Gastrocnemius medialis (tissue), 4 donors: ENCODE measurements around the gene LRRC3. TPM values are rescaled to one million over a fixed set of nuclear protein-coding genes. Genes with fewer than 3 reads are reported as not detected.

Experiments
- ATAC-seq, 2 donors: fragments of 150-250 bp; one replicate each; pipeline ENCODE4 v1.9.1; 2016
- DNase-seq, 2 donors: peaks; one replicate each; pipeline ENCODE4 v3.0.0-alpha.2; 2019
- H3K27ac ChIP-seq, 4 donors: fragments of 200-600 bp; sonication (generic); 1 replicate in 1 of 4; 2 replicates in 3 of 4; pipeline ENCODE4 v1.5.1; 2016 to 2018; ENCODE audit warnings: mild to moderate bottlenecking in 2 of 4, moderate library complexity in 1 of 4
- H3K27me3 ChIP-seq, 3 donors: fragments of 200-600 bp; sonication (generic) in 2 of 3; 1 replicate in 1 of 3; 2 replicates in 2 of 3; pipeline versions ENCODE4 v1.5.1 to v1.6.0; 2016 to 2019; ENCODE audit warnings: mild to moderate bottlenecking in 1 of 3, moderate library complexity in 1 of 3
- H3K36me3 ChIP-seq, 2 donors: fragments of 200-600 bp; sonication (generic) in 1 of 2; one replicate each; pipeline ENCODE4 v1.5.1; 2017 to 2018
- H3K4me1 ChIP-seq, 2 donors: fragments of 200-600 bp; sonication (generic) in 1 of 2; one replicate each; pipeline ENCODE4 v1.5.1; 2016 to 2017; ENCODE audit warnings: mild to moderate bottlenecking in 2 of 2
- H3K4me3 ChIP-seq, 4 donors: fragments of 200-600 bp; sonication (generic) in 3 of 4; 1 replicate in 1 of 4; 2 replicates in 3 of 4; pipeline ENCODE4 v1.5.1; 2016 to 2019; ENCODE audit warnings: mild to moderate bottlenecking in 2 of 4
- H3K9me3 ChIP-seq, 3 donors: fragments of 200-600 bp; sonication (generic) in 2 of 3; 1 replicate in 1 of 3; 2 replicates in 2 of 3; pipeline ENCODE4 v1.5.1; 2016 to 2019
- POLR2A ChIP-seq, 2 donors: fragments of 450-650 bp; IDR thresholded peaks; one replicate each; pipeline ENCODE4 v1.6.1; 2017; ENCODE audit warnings: antibody characterized with exemption in 2 of 2, mild to moderate bottlenecking in 2 of 2, moderate library complexity in 2 of 2
- in situ Hi-C, 4 donors: fragments of 200-750 bp; cut with MboI; loops; one replicate each; pipeline versions ENCODE4 v1.15.0 to v1.8.0; 2017; ENCODE audit warnings: low sequenced_read_pairs in 4 of 4
- intact Hi-C: fragments of 100-400 bp; cut with DNase I; formaldehyde crosslinking; loops from one replicate; pipeline ENCODE4 v1.15.1; 2023; ENCODE audit warnings: low total_unique reads
- total RNA-seq, 4 donors: library from RNA; depleted of rRNA; stranded (reverse); fragments of >200 nt; gene quantifications; one replicate each; pipeline versions ENCODE4 v1.1.0 to v1.2.3, GENCODE V29; 2016
- TF ChIP-seq, protein P1 (sequence below), 5 experiments: fragments of 450-650 bp in 3 of 5; fragments of 200-600 bp in 2 of 5; sonication (generic) in 2 of 5; IDR thresholded peaks in 4 of 5; conservative IDR thresholded peaks in 1 of 5; 1 replicate in 4 of 5; 2 replicates in 1 of 5; pipeline ENCODE4 v1.5.1; 2016 to 2019; ENCODE audit warnings: antibody characterized with exemption in 5 of 5, mild to moderate bottlenecking in 3 of 5, moderate library complexity in 3 of 5

Gene LRRC3
- total RNA-seq, 4 donors from 2014 or later = 0.36 to 0.70 (median 0.55) TPM

DNA sequence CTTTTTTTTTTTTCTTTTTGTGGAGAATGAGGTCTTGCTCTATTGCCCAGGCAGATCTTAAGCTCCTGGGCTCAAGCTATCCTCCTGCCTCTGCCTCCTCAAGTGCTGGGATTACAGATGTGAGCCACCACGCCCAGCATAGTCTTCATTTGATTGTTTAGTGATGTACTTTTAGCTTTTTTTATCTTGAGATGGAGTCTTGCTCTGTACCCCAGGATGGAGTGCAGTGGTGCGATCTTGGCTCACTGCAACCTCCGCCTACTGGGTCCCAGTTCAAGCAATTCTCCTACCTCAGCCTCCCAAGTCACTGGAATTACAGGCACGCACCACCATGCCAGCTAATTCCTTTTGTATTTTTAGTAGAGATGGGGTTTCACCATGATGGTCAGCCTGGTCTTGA is 24.0 kb upstream of the LRRC3 start:
- peaks cover 2 to 8% (median 5%) of the 10 kb centered on the region in 3 donors for H3K27me3 ChIP-seq
- H3K4me3 ChIP-seq = no peak overlapping the region
- DNase-seq = peak in 1 of 2 donors; percentile 0
- TF ChIP-seq, protein P1, sequence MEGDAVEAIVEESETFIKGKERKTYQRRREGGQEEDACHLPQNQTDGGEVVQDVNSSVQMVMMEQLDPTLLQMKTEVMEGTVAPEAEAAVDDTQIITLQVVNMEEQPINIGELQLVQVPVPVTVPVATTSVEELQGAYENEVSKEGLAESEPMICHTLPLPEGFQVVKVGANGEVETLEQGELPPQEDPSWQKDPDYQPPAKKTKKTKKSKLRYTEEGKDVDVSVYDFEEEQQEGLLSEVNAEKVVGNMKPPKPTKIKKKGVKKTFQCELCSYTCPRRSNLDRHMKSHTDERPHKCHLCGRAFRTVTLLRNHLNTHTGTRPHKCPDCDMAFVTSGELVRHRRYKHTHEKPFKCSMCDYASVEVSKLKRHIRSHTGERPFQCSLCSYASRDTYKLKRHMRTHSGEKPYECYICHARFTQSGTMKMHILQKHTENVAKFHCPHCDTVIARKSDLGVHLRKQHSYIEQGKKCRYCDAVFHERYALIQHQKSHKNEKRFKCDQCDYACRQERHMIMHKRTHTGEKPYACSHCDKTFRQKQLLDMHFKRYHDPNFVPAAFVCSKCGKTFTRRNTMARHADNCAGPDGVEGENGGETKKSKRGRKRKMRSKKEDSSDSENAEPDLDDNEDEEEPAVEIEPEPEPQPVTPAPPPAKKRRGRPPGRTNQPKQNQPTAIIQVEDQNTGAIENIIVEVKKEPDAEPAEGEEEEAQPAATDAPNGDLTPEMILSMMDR (IDR thresholded peaks at IDR 0.05 in 4 of 5, conservative IDR thresholded peaks at IDR 0.05 in 1 of 5) = no peak
- no peak for TF ChIP-seq POLR2A (IDR thresholded peaks at IDR 0.05)
- intact Hi-C loops = no loop called here
- in situ Hi-C loops = no loop called here
- H3K27ac ChIP-seq = no peak overlapping the region
- no peaks in the 10 kb centered on the region for H3K4me1 ChIP-seq
- no peaks in the 10 kb centered on the region for H3K9me3 ChIP-seq
- no peaks in the 10 kb centered on the region for H3K36me3 ChIP-seq
- ATAC-seq = no peak

DNA sequence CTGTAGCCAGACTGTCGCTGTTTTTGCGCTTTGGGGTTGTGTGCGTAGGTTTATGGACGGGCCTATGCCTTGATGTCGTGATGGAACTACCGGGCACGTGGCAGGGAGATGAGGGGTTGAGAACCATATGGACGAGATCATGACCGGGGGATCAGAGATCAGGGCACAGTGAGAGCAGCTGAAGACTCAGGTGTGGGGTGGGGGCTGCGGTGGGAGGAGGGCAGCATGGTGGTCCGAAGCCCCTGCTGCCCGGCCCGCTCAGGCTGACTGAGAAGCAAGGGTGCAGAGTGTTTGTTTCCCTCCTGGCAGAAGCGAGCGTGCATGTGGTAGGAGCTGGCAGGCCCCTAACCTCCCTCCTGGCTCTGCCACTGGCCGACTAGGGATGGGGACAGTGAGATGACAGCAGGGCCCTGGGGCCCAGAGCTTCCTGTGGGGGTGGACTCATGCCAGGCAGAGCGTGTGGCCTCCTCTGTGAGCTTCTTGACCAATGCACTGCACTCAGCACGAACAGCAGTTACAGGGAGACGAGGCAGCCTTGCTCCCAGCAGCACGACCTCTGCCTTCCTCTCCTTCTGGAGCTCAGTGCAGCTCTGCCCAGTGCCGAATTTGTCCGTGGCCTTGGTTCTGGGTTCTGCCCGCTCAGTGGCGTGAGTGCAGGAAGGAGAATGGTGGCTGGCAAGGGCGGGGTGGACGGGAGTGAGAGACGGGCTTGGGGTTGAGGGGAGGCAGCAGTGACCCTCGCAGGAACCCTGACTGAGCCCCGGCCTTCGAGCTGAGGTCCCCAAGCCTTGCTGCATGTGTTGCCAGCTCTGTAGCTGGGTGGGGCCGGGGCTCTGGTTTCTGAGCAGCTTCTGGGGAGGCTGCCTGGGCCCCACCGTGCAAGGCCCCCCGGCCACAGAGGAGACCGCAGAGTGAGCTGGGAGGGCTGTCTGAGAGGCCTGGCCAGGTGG is 22.2 kb upstream of the LRRC3 start:
- H3K4me1 ChIP-seq = no peaks in the 10 kb centered on the region
- H3K36me3 ChIP-seq = no peaks in the 10 kb centered on the region
- no peak for ATAC-seq
- H3K9me3 ChIP-seq = no peaks in the 10 kb centered on the region
- peak in 1 of 2 donors; percentile 1 for DNase-seq
- H3K27me3 ChIP-seq = peaks cover 0 to 9% (median 0%) of the 10 kb centered on the region in 3 donors
- H3K27ac ChIP-seq = no peak overlapping the region
- intact Hi-C loops (no loop called here), in situ Hi-C loops (no loop called here)
- no peak overlapping the region for H3K4me3 ChIP-seq
- TF ChIP-seq, protein P1 (IDR thresholded peaks at IDR 0.05 in 4 of 5, conservative IDR thresholded peaks at IDR 0.05 in 1 of 5) = no peak
- TF ChIP-seq POLR2A (IDR thresholded peaks at IDR 0.05) = no peak

DNA sequence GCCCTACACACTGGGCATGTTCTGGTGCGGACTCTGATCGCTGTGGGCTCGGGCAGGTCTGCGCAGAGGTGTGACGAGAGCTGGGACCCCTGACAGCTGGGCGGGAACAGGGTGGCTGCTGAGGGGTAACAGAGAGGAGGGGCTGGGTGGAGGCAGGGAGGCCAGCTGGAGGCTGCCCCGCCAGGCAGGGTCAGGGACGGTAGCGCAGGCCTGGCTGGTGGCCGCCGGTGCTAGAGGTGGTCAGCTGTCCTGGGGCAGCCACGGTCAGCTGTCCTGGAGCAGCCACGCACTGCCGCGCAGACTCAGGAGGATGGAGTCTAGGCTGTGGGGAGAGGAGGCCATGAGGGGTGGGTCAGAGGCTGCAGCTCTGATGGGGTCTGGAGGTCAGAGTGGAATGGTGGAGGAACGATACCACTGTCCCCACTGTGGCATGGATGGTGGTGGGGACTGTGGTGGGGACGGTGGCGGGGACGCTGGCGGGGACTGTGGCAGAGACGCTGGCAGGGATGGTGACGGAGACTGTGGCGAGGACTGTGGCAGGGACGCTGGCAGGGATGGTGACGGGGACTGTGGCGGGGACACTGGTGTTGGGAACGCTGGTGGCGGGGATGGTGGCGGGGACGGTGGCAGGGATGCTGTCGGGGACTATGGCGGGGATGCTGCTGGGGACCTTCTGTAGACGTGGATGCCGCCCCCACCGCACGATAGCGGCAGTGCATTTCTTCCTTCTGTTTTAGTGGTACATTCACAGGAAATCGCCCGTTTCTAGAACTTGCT is 21.3 kb upstream of the LRRC3 start:
- in situ Hi-C loops = no loop called here
- no peak for ATAC-seq
- H3K36me3 ChIP-seq = no peaks in the 10 kb centered on the region
- intact Hi-C loops = no loop called here
- H3K9me3 ChIP-seq = no peaks in the 10 kb centered on the region
- H3K4me3 ChIP-seq = no peak overlapping the region
- no peak overlapping the region for H3K27ac ChIP-seq
- H3K27me3 ChIP-seq = peaks cover 1 to 18% (median 5%) of the 10 kb centered on the region in 3 donors
- TF ChIP-seq, protein P1 (IDR thresholded peaks at IDR 0.05 in 4 of 5, conservative IDR thresholded peaks at IDR 0.05 in 1 of 5) = no peak
- TF ChIP-seq POLR2A (IDR thresholded peaks at IDR 0.05) = no peak
- no peaks in the 10 kb centered on the region for H3K4me1 ChIP-seq
- DNase-seq = peak in 1 of 2 donors; percentile 0

DNA sequence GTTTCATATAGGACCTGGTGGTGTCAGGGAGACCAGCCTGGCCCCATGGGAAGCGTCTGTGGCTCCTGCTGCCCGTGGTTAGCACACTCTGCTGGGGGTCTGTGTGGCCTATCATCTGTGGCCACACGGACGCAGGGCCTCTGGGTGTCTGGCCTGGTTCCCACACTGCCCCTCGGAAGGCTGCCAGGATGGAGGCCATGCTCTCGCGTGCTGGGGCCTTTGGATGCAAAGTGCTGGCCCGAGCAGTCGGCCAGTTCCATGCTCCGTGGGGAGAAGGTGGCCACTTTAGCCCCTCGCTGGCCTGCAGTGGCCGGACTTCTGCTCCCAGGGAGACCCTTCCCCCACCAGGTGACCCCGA is 20.8 kb upstream of the LRRC3 start:
- Histone ChIP-seq H3K36me3 (no peaks in the 10 kb centered on the region), H3K9me3 (no peaks in the 10 kb centered on the region), H3K4me3 (no peak overlapping the region), H3K4me1 (no peaks in the 10 kb centered on the region), H3K27ac (no peak overlapping the region), H3K27me3 (peaks cover 3 to 18% (median 10%) of the 10 kb centered on the region in 3 donors)
- TF ChIP-seq, protein P1 (IDR thresholded peaks at IDR 0.05 in 4 of 5, conservative IDR thresholded peaks at IDR 0.05 in 1 of 5) = no peak
- TF ChIP-seq POLR2A (IDR thresholded peaks at IDR 0.05) = no peak
- DNase-seq (peak; percentile 0 to 4), ATAC-seq (no peak)
- in situ Hi-C loops = no loop called here
- intact Hi-C loops = no loop called here
